DND-41 (cell line): ENCODE results near the gene DNM3.

Experiments
- ATAC-seq: fragments of 200-7000 bp; cut with Tn5 transposase; 3 replicates; pipeline ENCODE4 v1.9.1; 2021; ENCODE audit warnings: low read depth; ENCODE audit not compliant: insufficient read depth
- DNase-seq: peaks from one replicate; pipeline ENCODE4 v3.0.0-alpha.2; 2020
- H2AFZ ChIP-seq: 2 replicates; pipeline ENCODE4 v1.6.0; 2012; ENCODE audit warnings: low read depth, low read length
- H3K27ac ChIP-seq: 2 replicates; pipeline ENCODE4 v1.5.1; 2012; ENCODE audit warnings: low read length, inconsistent platforms
- H3K27me3 ChIP-seq: fragments of 200-600 bp; sonication (generic); 2 replicates; pipeline ENCODE4 v1.6.0; 2012; ENCODE audit warnings: low read length, mild to moderate bottlenecking, inconsistent platforms; ENCODE audit not compliant: insufficient read depth, poor library complexity
- H3K36me3 ChIP-seq: 2 replicates; pipeline ENCODE4 v1.5.1; 2012; ENCODE audit warnings: low read length, inconsistent platforms; ENCODE audit not compliant: insufficient read depth
- H3K4me1 ChIP-seq: 2 replicates; pipeline ENCODE4 v1.5.1; 2012; ENCODE audit warnings: mild to moderate bottlenecking, low read length; ENCODE audit not compliant: insufficient read depth
- H3K4me2 ChIP-seq: 2 replicates; pipeline ENCODE4 v1.6.0; 2012; ENCODE audit warnings: mild to moderate bottlenecking, moderate library complexity, low read length, inconsistent platforms; ENCODE audit not compliant: insufficient read depth
- H3K4me3 ChIP-seq, 2 experiments: fragments of 200-600 bp in 1 of 2; shearing (Covaris generic) in 1 of 2; 2 replicates each; pipeline ENCODE4 v1.5.1; 2012 to 2016; ENCODE audit warnings: inconsistent platforms in 2 of 2, low read length in 2 of 2, mild to moderate bottlenecking in 2 of 2, low read depth in 1 of 2, moderate library complexity in 1 of 2
- H3K79me2 ChIP-seq: 2 replicates; pipeline ENCODE4 v1.6.0; 2012; ENCODE audit warnings: low read length, inconsistent platforms; ENCODE audit not compliant: insufficient read depth
- H3K9ac ChIP-seq: 2 replicates; pipeline ENCODE4 v1.6.0; 2012; ENCODE audit warnings: low read depth, mild to moderate bottlenecking, inconsistent platforms, low read length, moderate library complexity
- H3K9me3 ChIP-seq: 2 replicates; pipeline ENCODE4 v1.5.1; 2012; ENCODE audit warnings: low read length, moderate library complexity, mild to moderate bottlenecking, inconsistent platforms; ENCODE audit not compliant: insufficient read depth, severe bottlenecking
- H4K20me1 ChIP-seq: 2 replicates; pipeline ENCODE4 v1.6.0; 2012; ENCODE audit warnings: low read length; ENCODE audit not compliant: insufficient read depth
- EZH2 ChIP-seq: IDR thresholded peaks from 3 replicates; pipeline ENCODE4 v1.6.1; 2012; ENCODE audit warnings: borderline replicate concordance, low read depth, mild to moderate bottlenecking, moderate library complexity, low read length, inconsistent platforms; ENCODE audit not compliant: severe bottlenecking
- TF ChIP-seq, protein P1 (sequence below): IDR thresholded peaks from 2 replicates; pipeline ENCODE4 v1.5.1; 2012; ENCODE audit warnings: borderline replicate concordance, low read length, moderate library complexity, mild to moderate bottlenecking; ENCODE audit not compliant: poor library complexity, severe bottlenecking; ENCODE audit errors: extremely low read depth

DNM3 gene

DNA sequence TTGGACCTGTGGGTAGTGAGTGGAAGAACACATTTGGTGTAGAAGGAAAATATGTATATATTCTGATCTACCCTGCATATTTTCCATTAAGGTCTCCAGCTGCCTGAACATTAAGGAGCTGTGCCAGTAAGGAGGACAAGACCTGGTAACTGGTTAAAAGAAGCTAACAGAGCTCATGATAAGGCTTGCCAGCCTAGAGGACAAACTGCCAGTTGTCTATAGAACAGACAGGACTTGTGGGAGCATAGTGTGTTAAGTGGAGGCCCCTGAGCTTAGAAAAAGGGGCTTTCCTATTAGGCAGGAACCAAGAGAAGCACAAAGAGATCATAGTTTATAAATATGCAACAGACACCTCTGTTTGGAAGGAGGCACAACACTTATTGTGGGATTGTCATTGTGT, 23.0 kb downstream of the DNM3 start:
- Histone ChIP-seq H3K9ac (no peak overlapping the region), H3K79me2 (no peaks in the 10 kb centered on the region), H3K4me3 (no peak overlapping the region), H3K9me3 (no peaks in the 10 kb centered on the region), H3K27me3 (no peaks in the 10 kb centered on the region), H3K4me1 (no peaks in the 10 kb centered on the region), H3K4me2 (no peak overlapping the region), H3K36me3 (no peaks in the 10 kb centered on the region), H2AFZ (no peak overlapping the region), H4K20me1 (no peaks in the 10 kb centered on the region), H3K27ac (no peak overlapping the region)
- no peak for TF ChIP-seq EZH2
- TF ChIP-seq, protein P1, sequence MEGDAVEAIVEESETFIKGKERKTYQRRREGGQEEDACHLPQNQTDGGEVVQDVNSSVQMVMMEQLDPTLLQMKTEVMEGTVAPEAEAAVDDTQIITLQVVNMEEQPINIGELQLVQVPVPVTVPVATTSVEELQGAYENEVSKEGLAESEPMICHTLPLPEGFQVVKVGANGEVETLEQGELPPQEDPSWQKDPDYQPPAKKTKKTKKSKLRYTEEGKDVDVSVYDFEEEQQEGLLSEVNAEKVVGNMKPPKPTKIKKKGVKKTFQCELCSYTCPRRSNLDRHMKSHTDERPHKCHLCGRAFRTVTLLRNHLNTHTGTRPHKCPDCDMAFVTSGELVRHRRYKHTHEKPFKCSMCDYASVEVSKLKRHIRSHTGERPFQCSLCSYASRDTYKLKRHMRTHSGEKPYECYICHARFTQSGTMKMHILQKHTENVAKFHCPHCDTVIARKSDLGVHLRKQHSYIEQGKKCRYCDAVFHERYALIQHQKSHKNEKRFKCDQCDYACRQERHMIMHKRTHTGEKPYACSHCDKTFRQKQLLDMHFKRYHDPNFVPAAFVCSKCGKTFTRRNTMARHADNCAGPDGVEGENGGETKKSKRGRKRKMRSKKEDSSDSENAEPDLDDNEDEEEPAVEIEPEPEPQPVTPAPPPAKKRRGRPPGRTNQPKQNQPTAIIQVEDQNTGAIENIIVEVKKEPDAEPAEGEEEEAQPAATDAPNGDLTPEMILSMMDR = no peak
- DNase-seq = no peak
- no peak for ATAC-seq

DNA sequence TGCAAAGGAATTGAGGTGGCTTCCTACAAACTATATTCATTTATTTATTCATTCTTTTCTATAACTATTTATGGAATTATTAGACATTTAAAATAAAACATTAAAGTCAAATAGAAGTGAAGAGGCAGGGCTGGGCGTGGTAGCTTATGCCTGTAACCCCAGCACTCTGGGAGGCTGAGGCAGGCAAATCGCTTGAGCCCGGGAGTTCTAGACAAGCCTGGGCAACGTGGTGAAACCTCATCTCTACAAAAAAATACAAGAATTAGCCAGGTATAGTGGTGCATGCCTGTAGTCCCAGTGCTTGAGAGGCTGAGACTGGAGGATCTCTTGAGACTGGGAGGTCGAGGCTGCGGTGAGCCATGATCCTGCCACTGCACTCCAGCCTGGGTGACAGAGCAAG, 23.8 kb downstream of the DNM3 start:
- no peak for TF ChIP-seq EZH2
- TF ChIP-seq, protein P1 = no peak
- Histone ChIP-seq H3K36me3 (no peaks in the 10 kb centered on the region), H3K4me2 (no peak overlapping the region), H2AFZ (no peak overlapping the region), H3K27me3 (no peaks in the 10 kb centered on the region), H3K27ac (no peak overlapping the region), H3K9me3 (no peaks in the 10 kb centered on the region), H3K79me2 (no peaks in the 10 kb centered on the region), H3K4me3 (no peak overlapping the region), H4K20me1 (no peaks in the 10 kb centered on the region), H3K4me1 (no peaks in the 10 kb centered on the region), H3K9ac (no peak overlapping the region)
- DNase-seq (no peak), ATAC-seq (no peak)

DNA sequence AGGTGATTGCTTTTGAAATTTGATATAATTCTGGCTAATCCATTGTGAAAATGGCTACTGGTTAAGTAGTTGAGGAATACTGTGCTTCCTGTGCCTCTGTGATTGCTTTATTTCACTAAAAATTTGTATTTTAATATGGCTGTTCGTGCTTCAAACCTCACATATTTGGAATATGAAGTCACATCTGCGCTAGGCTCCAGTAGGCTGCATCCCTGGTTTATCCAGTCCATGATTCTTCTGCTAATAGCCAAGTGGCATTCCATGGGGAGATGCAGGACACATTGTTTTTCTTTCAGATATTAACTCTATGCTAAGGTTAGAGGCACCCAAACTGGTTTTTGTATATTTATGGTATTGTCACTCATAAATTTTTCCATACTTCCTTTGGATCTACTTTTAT, 25.9 kb downstream of the DNM3 start:
- DNase-seq (no peak), ATAC-seq (no peak)
- Histone ChIP-seq H3K4me1 (no peaks in the 10 kb centered on the region), H3K27me3 (peaks cover 11% of the 10 kb centered on the region), H3K79me2 (no peaks in the 10 kb centered on the region), H3K4me3 (no peak overlapping the region), H3K4me2 (no peak overlapping the region), H4K20me1 (no peaks in the 10 kb centered on the region), H3K9me3 (no peaks in the 10 kb centered on the region), H3K27ac (no peak overlapping the region), H2AFZ (no peak overlapping the region), H3K36me3 (no peaks in the 10 kb centered on the region), H3K9ac (no peak overlapping the region)
- TF ChIP-seq EZH2 = no peak
- TF ChIP-seq, protein P1 = no peak

DNA sequence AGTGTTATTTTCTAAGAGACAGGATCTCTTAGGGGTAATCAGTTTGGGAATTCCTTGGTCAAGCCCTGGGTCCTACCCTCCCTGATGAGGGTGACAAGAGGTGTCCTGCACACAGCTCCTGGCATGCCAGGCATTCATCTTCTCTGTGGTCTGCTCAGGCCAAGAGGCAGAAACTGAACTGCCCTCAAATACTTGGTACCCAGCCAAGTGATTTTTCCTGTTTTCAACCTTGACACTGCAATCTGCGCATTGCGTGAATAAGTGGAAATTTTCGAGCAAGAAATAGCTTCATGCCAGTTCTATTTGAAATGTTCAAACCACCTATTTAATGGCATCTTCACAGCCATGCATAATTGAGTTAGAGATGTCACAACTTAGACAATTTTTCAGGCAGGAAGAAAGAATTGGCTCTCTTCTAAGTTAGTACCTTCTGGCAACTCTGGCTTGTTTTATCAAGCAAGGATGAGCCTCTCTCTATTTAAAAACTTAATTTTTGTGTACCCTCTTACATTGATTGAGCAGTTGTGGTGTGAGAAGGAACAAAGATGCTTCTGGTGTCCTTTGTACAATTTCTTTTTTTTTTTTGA, 27.0 kb downstream of the DNM3 start:
- no peak overlapping the region for H2AFZ ChIP-seq
- H3K4me1 ChIP-seq = no peaks in the 10 kb centered on the region
- no peak overlapping the region for H3K9ac ChIP-seq
- H3K27me3 ChIP-seq = peaks cover 21% of the 10 kb centered on the region
- H3K4me2 ChIP-seq = no peak overlapping the region
- no peaks in the 10 kb centered on the region for H3K36me3 ChIP-seq
- DNase-seq = no peak
- no peak overlapping the region for H3K4me3 ChIP-seq
- H4K20me1 ChIP-seq = no peaks in the 10 kb centered on the region
- H3K9me3 ChIP-seq = no peaks in the 10 kb centered on the region
- no peak for ATAC-seq
- H3K27ac ChIP-seq = no peak overlapping the region
- no peak for TF ChIP-seq EZH2
- TF ChIP-seq, protein P1 = no peak
- H3K79me2 ChIP-seq = no peaks in the 10 kb centered on the region
